OCI-LY7 (cell line): ENCODE measurements around the gene CLVS2.

ENCODE experiments used
- CTCF ChIP-seq: fragments of 200-600 bp; sonication (generic); conservative IDR thresholded peaks from 2 replicates; pipeline ENCODE4 v1.5.1; 2014; ENCODE audit warnings: mild to moderate bottlenecking, antibody characterized with exemption, low read length, moderate library complexity, mixed read lengths
- EZH2phosphoT487 ChIP-seq: fragments of 200-600 bp; sonication (generic); IDR thresholded peaks from 2 replicates; pipeline ENCODE4 v1.6.1; 2018; ENCODE audit warnings: low read depth, borderline replicate concordance, mild to moderate bottlenecking, mixed run types, antibody characterized with exemption, low read length, moderate library complexity, mixed read lengths

GRCh38 chr6:123027408-123027807, 31.4 kb downstream of the CLVS2 start:
- TF ChIP-seq CTCF (no peak), EZH2phosphoT487 (no peak)
